Ovary (tissue), 3 donors: ENCODE results near the gene CNTD1.

Source experiments
- CTCF ChIP-seq, 3 donors: fragments of 450-650 bp in 2 of 3; fragments of 200-600 bp in 1 of 3; IDR thresholded peaks; one replicate each; pipeline versions ENCODE4 v1.5.1 to v1.8.0; 2016 to 2022; ENCODE audit warnings: antibody characterized with exemption in 3 of 3, mild to moderate bottlenecking in 1 of 3
- POLR2A ChIP-seq: fragments of 450-650 bp; IDR thresholded peaks from one replicate; pipeline ENCODE4 v1.6.1; 2017; ENCODE audit warnings: antibody characterized with exemption, mild to moderate bottlenecking, moderate library complexity
- donor health status: DM: no; HTN: no; CAD: no.

- TF ChIP-seq CTCF (IDR thresholded peaks at IDR 0.05) (no peak), POLR2A (no peak)
Observed at GRCh38 chr17:42857389-42857788, 58.7 kb downstream of the CNTD1 start.
